Coronary artery (tissue), 2 donors: Measurements from ENCODE around the gene ALPK1.
A peak's percentile ranks its signal among the peaks of the same experiment; 100 is the strongest.

Experiments used
- DNase-seq: peaks from one replicate; pipeline ENCODE4 v3.0.0-alpha.2; 2017; ENCODE audit warnings: low spot score
- H3K27ac ChIP-seq, 2 donors: fragments of 200-600 bp; sonication (generic); one replicate each; pipeline ENCODE4 v1.5.1; 2016 to 2019
- H3K4me3 ChIP-seq: fragments of 200-600 bp; sonication (generic); 2 replicates; pipeline ENCODE4 v1.5.1; 2016; ENCODE audit warnings: mild to moderate bottlenecking, moderate library complexity
- TF ChIP-seq, protein P1 (sequence below): fragments of 200-600 bp; sonication (generic); IDR thresholded peaks from one replicate; pipeline ENCODE4 v1.5.1; 2019; ENCODE audit warnings: antibody characterized with exemption

ALPK1 gene

DNA sequence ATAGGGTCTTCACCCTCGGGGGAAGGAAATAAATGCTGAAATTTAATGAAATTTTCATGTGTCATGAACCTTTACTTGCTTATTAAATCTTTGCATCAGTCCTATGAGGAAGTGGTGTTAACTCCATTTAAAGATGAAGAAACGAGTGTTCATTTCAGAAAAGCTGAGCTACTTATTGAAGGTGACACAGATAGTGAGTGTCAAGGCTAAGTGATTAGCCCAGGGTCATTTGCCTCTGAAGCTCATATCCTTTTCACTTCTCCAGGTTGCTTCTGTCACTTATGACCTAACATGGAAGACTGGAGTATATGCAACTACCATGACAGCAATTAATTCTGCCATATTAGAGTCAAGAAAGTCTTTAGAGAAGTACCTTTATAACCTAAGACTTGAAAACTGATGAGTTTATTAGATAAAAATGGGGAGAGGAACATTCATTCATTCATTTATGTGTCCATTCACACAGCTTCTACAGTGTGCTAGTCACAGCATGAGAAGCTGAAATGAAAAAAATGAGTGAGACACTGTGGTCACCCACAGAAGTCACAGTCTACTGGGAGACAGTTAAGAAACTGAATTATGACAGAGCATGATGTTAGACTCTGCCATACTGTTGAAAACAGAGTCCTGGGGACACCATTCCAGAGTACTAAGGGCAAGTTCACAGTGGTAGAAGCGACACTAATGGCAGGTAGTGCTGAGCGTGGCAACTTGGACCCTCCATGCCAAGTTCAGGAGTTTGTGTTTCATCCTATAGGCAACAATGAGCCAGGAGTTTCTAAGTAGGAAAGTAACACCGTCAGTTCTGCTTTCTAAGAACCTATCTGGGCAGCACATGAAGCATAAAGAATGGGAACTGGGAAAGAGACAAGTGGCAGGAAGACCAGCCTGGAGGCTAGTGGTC lies 21.3 kb downstream of the ALPK1 start:
- Histone ChIP-seq H3K4me3 (no peak overlapping the region), H3K27ac (no peak overlapping the region)
- TF ChIP-seq, protein P1, sequence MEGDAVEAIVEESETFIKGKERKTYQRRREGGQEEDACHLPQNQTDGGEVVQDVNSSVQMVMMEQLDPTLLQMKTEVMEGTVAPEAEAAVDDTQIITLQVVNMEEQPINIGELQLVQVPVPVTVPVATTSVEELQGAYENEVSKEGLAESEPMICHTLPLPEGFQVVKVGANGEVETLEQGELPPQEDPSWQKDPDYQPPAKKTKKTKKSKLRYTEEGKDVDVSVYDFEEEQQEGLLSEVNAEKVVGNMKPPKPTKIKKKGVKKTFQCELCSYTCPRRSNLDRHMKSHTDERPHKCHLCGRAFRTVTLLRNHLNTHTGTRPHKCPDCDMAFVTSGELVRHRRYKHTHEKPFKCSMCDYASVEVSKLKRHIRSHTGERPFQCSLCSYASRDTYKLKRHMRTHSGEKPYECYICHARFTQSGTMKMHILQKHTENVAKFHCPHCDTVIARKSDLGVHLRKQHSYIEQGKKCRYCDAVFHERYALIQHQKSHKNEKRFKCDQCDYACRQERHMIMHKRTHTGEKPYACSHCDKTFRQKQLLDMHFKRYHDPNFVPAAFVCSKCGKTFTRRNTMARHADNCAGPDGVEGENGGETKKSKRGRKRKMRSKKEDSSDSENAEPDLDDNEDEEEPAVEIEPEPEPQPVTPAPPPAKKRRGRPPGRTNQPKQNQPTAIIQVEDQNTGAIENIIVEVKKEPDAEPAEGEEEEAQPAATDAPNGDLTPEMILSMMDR = no peak
- no peak for DNase-seq

DNA sequence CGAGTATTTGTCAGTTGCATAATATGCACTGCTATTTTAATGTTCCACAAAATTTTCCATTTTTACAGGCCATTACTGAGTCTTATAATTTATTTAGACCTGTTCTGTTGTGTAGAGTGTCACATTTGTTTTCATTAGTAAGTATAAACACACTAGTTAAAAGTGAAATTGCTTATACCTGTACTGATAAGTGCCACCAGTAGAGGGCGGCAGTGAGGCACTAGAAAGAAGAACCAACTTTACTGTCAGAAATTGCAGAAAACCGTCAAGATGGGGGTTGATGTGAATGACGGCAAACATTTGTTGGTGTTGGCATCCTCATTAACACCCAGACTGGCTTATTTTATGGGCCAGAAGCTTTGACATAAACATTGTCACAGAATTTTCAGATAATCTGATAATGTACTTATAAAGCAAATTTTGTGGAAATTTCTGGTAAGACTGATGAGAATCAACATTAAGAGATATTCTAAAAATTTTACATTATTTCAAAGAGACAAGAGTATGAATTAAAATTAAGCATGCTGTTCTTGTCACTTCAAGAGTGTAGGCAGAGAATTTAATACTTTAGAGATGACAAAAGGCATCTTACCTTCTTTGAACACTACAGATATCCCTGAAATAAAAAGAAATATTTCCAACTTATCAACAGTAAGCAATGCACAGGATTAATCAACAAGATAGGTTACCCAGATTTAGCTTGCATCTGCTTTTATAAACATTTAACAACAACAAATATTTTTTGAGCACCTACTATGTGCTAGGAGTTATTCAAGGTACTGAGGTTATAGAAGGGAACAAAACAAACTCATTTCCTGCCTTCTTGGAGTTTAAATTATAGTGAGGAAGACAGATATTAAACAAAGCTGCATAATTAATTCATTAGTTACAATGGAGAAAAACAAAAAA lies 24.9 kb downstream of the ALPK1 start:
- no peak for DNase-seq
- TF ChIP-seq, protein P1 = peak; percentile 71
- Histone ChIP-seq H3K27ac (no peak overlapping the region), H3K4me3 (no peak overlapping the region)

DNA sequence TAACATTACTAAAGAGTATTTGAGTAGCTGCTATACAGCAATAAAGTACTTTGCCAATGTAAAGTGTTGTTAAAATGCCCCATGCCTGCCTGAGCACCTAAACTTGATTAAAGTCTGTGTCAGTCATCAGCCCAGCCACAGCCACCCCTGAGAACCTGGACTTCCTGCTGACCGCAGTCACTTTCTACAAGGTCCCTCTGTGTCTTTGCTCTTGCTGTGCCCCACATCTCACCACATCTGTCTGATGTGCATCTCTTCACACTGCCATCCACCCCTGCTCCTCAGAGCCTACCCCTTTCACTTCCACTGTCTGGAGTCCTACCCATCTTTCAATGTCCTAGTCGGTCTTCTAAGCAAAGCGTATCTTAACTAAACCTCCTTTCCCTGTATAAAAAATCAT lies 25.7 kb downstream of the ALPK1 start:
- DNase-seq = no peak
- no peak overlapping the region for H3K4me3 ChIP-seq
- H3K27ac ChIP-seq = no peak overlapping the region
- TF ChIP-seq, protein P1 = no peak

DNA sequence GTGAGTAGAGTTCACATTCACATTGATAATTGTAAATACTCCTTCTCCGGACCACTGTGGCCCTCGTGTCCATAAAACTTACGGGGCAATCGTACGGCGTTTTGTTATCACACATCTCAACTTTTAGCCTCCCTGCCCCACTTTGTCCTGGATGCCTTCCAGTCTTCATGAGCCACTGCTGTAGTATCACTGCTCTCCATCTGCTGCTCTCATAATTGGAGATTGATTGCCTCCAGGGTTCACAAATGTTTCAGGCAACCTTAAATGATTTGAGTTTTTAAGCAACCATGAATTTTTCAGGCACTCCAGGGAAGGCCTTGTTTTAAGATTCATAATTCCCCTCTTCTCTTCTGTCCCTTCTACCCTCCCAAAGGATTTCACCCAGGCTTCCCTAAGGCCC lies 28.4 kb downstream of the ALPK1 start:
- no peak overlapping the region for H3K27ac ChIP-seq
- TF ChIP-seq, protein P1 = no peak
- H3K4me3 ChIP-seq = no peak overlapping the region
- DNase-seq = no peak

DNA sequence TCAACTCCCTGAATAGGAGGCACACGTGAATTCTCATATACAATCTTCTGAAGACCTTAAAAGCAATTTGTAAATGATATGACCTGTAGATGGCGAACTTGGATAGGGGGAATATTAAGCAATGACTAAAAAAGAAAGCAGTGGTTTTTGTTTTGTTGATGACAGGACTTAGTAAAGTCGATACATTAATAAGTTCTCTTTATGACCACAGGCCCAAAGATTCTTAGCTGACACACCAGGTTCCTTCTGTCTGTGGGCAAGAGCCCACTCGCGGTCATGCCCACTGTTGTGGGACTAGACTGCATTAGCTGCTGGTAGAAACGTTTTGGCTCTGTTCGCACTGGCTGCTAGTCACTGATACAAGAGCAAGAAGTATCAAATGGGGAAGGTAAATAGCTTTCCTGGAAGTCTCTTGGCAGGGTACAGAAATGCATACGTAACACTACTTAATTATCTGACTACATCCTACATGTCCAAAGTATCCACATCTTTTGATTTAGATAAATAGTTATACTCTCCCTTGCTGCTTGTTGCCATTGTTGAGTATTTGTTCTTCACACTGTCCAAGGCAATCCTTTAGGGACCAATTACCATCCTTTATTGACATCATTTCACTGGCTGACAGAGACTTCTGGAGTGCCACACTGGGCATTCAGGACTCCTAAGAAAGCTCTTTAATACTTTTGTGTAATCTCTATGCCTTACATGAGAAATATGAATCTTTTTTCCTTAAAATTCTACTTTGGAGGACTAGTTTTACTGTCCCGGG lies 31.0 kb downstream of the ALPK1 start:
- Histone ChIP-seq H3K27ac (no peak overlapping the region), H3K4me3 (no peak overlapping the region)
- TF ChIP-seq, protein P1 = no peak
- no peak for DNase-seq

DNA sequence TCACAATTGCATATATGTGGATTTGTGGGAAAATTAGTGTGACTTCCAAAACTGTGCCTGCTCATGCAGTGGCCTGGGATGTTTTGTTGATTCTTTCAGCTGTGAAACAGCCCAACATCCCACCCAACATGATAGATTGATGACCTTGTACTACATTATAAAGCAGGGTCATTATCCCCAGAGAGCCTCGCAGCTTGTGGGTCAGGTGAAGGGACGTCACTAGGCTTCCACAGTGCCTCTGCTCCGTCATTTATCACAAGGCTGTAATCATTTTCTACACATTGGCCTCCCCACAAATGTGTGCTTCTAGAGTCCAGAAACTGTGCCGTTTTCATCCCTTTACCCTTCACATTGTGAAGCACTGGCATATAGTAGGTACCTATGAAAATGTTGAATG lies 31.6 kb downstream of the ALPK1 start:
- TF ChIP-seq, protein P1 = no peak
- no peak for DNase-seq
- Histone ChIP-seq H3K27ac (no peak overlapping the region), H3K4me3 (no peak overlapping the region)
